Upper lobe of right lung (tissue), 1 donor: ENCODE data around the gene EPGN. TPM values are rescaled to one million over a fixed set of nuclear protein-coding genes. Genes with fewer than 3 reads are reported as not detected.

Experiments
- ATAC-seq: fragments of 200-7000 bp; cut with Tn5 transposase; one replicate; pipeline ENCODE4 v1.9.1; 2020; ENCODE audit warnings: mild to moderate bottlenecking, moderate library complexity
- DNase-seq: peaks from one replicate; pipeline ENCODE4 v3.0.0-alpha.2; 2020
- H3K27ac ChIP-seq: fragments of 200-600 bp; one replicate; pipeline ENCODE4 v1.8.0; 2022
- H3K27me3 ChIP-seq: fragments of 200-600 bp; one replicate; pipeline ENCODE4 v1.8.0; 2022; ENCODE audit warnings: mild to moderate bottlenecking
- H3K36me3 ChIP-seq: fragments of 200-600 bp; one replicate; pipeline ENCODE4 v1.8.0; 2022
- H3K4me1 ChIP-seq: fragments of 200-600 bp; one replicate; pipeline ENCODE4 v1.8.0; 2022
- H3K4me3 ChIP-seq: fragments of 200-600 bp; one replicate; pipeline ENCODE4 v1.8.0; 2022; ENCODE audit warnings: mild to moderate bottlenecking
- H3K9me3 ChIP-seq: fragments of 200-600 bp; one replicate; pipeline ENCODE4 v1.8.0; 2022
- intact Hi-C: fragments of 100-400 bp; cut with DNase I; formaldehyde crosslinking; loops from one replicate; pipeline ENCODE4 v1.11.0; 2022
- total RNA-seq: library from RNA; stranded (reverse); fragmentation: NEBNext Ultra II Directional; extraction: Animal tissue kit (Norgen Biotek cat#: 25700); gene quantifications from one replicate; pipeline ENCODE4 v1.2.1, GENCODE V29; 2021
- TF ChIP-seq, protein P1 (sequence below): fragments of 200-600 bp; IDR thresholded peaks from one replicate; pipeline ENCODE4 v1.8.0; 2022; ENCODE audit warnings: antibody characterized with exemption
- donor health status: DM: no; HTN: yes; CAD: no; lungs with severe emphysema.

Gene EPGN
- total RNA-seq, 1 donor from 2014 or later, result 2.8 TPM

DNA sequence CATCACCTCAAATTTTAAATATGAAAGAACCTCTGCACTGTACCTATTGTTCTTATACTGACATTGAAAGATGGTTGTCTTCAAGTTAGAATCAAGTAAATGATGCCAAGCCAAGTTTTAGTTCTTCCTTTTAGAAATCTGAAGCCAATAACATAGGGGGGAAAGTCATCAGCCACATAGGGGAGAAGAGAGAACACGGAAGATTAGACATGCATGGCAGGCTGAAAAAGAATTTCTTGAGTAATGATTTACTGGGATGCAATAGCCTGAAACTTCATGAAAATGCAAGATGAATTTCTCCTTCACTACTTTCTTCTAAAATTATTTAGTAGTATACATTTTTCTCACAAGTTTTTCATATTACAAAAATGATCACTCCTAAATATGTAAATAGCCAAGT lies 13.6 kb upstream of the EPGN start:
- TF ChIP-seq, protein P1, sequence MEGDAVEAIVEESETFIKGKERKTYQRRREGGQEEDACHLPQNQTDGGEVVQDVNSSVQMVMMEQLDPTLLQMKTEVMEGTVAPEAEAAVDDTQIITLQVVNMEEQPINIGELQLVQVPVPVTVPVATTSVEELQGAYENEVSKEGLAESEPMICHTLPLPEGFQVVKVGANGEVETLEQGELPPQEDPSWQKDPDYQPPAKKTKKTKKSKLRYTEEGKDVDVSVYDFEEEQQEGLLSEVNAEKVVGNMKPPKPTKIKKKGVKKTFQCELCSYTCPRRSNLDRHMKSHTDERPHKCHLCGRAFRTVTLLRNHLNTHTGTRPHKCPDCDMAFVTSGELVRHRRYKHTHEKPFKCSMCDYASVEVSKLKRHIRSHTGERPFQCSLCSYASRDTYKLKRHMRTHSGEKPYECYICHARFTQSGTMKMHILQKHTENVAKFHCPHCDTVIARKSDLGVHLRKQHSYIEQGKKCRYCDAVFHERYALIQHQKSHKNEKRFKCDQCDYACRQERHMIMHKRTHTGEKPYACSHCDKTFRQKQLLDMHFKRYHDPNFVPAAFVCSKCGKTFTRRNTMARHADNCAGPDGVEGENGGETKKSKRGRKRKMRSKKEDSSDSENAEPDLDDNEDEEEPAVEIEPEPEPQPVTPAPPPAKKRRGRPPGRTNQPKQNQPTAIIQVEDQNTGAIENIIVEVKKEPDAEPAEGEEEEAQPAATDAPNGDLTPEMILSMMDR, result no peak
- Histone ChIP-seq H3K4me1 (no peaks in the 10 kb centered on the region), H3K9me3 (no peaks in the 10 kb centered on the region), H3K4me3 (no peak overlapping the region), H3K36me3 (no peaks in the 10 kb centered on the region), H3K27ac (no peak overlapping the region), H3K27me3 (no peaks in the 10 kb centered on the region)
- ATAC-seq, result no peak
- DNase-seq, result no peak
- intact Hi-C loops, result no loop called here

DNA sequence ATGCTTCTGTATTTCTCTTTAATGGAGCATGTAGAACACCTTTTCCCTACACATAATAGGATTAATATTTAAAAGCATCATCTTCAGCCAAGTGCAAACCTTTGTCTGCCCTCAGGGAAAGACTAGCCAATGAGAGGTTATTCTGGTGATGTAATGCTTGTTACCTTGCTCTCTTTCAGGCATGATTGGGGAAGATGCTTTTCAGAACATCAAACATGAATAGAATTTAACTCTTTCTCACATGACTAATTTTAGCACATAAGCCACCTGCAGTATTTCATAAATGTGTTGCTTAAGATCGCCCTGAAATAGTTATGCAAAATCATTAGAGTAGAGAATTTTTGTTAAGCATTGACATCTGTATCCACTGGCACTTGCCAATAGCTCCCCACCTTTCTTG lies 10.7 kb upstream of the EPGN start:
- DNase-seq (no peak), ATAC-seq (no peak)
- H3K27me3 ChIP-seq, result no peaks in the 10 kb centered on the region
- no peak overlapping the region for H3K27ac ChIP-seq
- H3K9me3 ChIP-seq, result no peaks in the 10 kb centered on the region
- intact Hi-C loops, result no loop called here
- no peaks in the 10 kb centered on the region for H3K36me3 ChIP-seq
- H3K4me3 ChIP-seq, result no peak overlapping the region
- H3K4me1 ChIP-seq, result no peaks in the 10 kb centered on the region
- TF ChIP-seq, protein P1, result no peak

DNA sequence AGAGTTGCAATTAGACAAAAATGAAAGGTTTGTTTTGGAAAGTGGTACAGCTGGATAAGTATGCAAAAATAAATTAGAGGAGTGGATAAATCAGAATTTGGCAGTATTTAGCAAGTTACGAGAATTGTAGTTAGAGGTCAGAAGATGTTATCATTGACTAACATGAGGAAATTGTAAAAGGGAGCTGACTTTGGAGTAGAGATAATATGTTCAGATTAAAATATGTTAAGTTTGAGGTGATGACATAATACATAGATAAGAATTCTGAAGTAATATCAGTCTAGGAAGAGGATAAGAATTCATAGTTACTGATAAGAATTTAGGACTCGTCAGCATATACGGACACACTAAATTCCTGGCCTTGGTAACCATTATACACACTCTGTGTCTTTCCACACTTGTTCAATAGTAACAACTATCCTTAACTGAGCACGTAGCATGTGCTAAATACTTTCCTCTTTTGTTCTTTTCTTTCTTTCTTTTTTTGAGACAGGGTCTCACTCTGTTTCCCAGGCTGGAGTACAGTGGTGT lies 4.1 kb upstream of the EPGN start:
- H3K27me3 ChIP-seq, result no peaks in the 10 kb centered on the region
- H3K36me3 ChIP-seq, result no peaks in the 10 kb centered on the region
- ATAC-seq, result no peak
- intact Hi-C loops, result no loop called here
- H3K27ac ChIP-seq, result no peak overlapping the region
- H3K4me1 ChIP-seq, result no peaks in the 10 kb centered on the region
- no peak overlapping the region for H3K4me3 ChIP-seq
- DNase-seq, result no peak
- no peaks in the 10 kb centered on the region for H3K9me3 ChIP-seq
- TF ChIP-seq, protein P1, result no peak

DNA sequence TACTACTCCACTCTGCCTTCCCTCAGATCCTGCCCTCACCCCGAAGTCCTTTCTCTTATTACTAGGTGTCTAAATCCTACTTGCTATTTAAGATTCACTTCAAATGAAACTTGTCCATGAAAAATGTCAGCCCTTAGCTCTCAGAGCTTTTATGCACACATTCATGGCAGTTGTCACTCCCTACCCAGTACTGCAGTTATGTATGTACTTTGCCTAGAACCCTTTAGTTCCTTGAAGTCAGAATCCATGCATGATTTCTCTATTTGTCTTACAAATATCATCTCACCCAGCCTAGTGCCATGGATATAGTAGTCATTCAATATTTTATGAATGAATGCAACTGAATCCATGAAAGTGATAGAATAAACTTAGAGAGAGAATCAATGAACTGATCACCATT lies 3.3 kb upstream of the EPGN start:
- no peaks in the 10 kb centered on the region for H3K36me3 ChIP-seq
- ATAC-seq (no peak), DNase-seq (no peak)
- intact Hi-C loops, result no loop called here
- no peaks in the 10 kb centered on the region for H3K27me3 ChIP-seq
- H3K27ac ChIP-seq, result no peak overlapping the region
- no peak overlapping the region for H3K4me3 ChIP-seq
- no peaks in the 10 kb centered on the region for H3K4me1 ChIP-seq
- TF ChIP-seq, protein P1, result no peak
- no peaks in the 10 kb centered on the region for H3K9me3 ChIP-seq

DNA sequence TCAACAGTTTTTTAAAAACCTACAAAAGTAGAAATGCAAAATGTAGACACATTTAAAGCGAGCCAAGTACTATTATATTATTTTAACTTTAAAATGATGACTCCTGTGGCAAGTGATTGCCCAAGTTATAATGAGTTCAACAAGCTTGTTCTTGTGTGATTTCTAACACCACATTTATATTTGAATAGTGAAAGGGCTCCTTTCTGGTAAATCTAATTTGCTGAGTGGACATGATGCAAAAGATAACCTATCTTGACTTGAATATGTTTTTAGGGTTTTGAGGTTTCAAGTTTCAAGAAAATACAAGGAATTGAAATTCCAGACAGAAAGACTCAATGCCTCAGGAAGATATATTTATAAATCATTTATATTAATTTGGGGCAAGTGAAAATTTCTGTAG lies 1.1 kb upstream of the EPGN start:
- no peaks in the 10 kb centered on the region for H3K4me1 ChIP-seq
- no peak overlapping the region for H3K4me3 ChIP-seq
- no peaks in the 10 kb centered on the region for H3K27me3 ChIP-seq
- no peaks in the 10 kb centered on the region for H3K9me3 ChIP-seq
- intact Hi-C loops, result no loop called here
- TF ChIP-seq, protein P1, result no peak
- DNase-seq (no peak), ATAC-seq (no peak)
- H3K27ac ChIP-seq, result no peak overlapping the region
- no peaks in the 10 kb centered on the region for H3K36me3 ChIP-seq

DNA sequence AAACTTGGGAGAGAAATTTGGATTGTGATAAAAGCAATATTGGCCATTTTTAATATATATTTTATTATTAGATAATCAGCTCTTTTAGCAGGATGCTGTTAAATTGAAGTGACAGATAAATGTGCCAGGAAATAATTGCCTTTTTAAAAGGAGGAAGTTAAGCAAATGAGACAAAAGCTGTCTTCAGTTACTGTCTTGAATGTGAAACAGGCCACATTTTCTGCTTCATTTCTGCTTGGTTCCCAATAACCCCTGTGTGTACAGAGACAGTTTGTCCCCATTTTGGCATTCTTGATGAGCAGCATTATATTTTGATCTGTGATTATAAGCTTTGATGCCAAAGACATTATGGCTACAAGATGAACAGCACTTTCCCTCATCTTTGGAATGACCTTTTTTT lies 953 bp downstream of the EPGN start:
- TF ChIP-seq, protein P1, result no peak
- H3K4me3 ChIP-seq, result no peak overlapping the region
- no peaks in the 10 kb centered on the region for H3K4me1 ChIP-seq
- intact Hi-C loops, result no loop called here
- no peak for DNase-seq
- H3K27me3 ChIP-seq, result no peaks in the 10 kb centered on the region
- ATAC-seq, result no peak
- no peak overlapping the region for H3K27ac ChIP-seq
- no peaks in the 10 kb centered on the region for H3K36me3 ChIP-seq
- H3K9me3 ChIP-seq, result no peaks in the 10 kb centered on the region
